Tibial nerve (tissue), 4 donors: ENCODE data around the gene MANSC1. TPM values are rescaled to one million over a fixed set of nuclear protein-coding genes. Genes with fewer than 3 reads are reported as not detected.

Experiments used
- DNase-seq, 2 donors: peaks; one replicate each; pipeline ENCODE4 v3.0.0-alpha.2; 2019; ENCODE audit warnings: low spot score in 2 of 2
- H3K27ac ChIP-seq, 4 donors: fragments of 200-600 bp; sonication (generic) in 3 of 4; one replicate each; pipeline ENCODE4 v1.5.1; 2017 to 2019; ENCODE audit warnings: mild to moderate bottlenecking in 1 of 4
- H3K27me3 ChIP-seq, 2 donors: fragments of 200-600 bp; sonication (generic) in 1 of 2; one replicate each; pipeline versions ENCODE4 v1.5.1 to v1.6.0; 2017 to 2019
- H3K36me3 ChIP-seq, 3 donors: fragments of 200-600 bp; sonication (generic); one replicate each; pipeline ENCODE4 v1.5.1; 2018 to 2019
- H3K4me1 ChIP-seq, 4 donors: fragments of 200-600 bp; sonication (generic) in 3 of 4; one replicate each; pipeline ENCODE4 v1.5.1; 2017 to 2019
- H3K4me3 ChIP-seq, 4 donors: fragments of 200-600 bp; sonication (generic) in 3 of 4; one replicate each; pipeline ENCODE4 v1.5.1; 2017 to 2019; ENCODE audit warnings: mild to moderate bottlenecking in 1 of 4, moderate library complexity in 1 of 4
- H3K9me3 ChIP-seq, 4 donors: fragments of 200-600 bp; sonication (generic) in 3 of 4; one replicate each; pipeline ENCODE4 v1.5.1; 2017 to 2019
- CTCF ChIP-seq, 5 experiments: fragments of 200-600 bp in 3 of 5; fragments of 450-650 bp in 2 of 5; sonication (generic) in 3 of 5; IDR thresholded peaks; one replicate each; pipeline ENCODE4 v1.5.1; 2016 to 2019; ENCODE audit warnings: antibody characterized with exemption in 5 of 5, mild to moderate bottlenecking in 3 of 5, moderate library complexity in 2 of 5
- EP300 ChIP-seq, 2 donors: sonication (generic); formaldehyde crosslinking; IDR thresholded peaks; one replicate each; pipeline ENCODE4 v1.6.1; 2017; ENCODE audit warnings: antibody characterized with exemption in 2 of 2, mild to moderate bottlenecking in 1 of 2
- POLR2A ChIP-seq, 2 donors: fragments of 450-650 bp; IDR thresholded peaks; one replicate each; pipeline ENCODE4 v1.6.1; 2017; ENCODE audit warnings: antibody characterized with exemption in 2 of 2, mild to moderate bottlenecking in 2 of 2, moderate library complexity in 2 of 2
- WGBS, 2 donors: methylation state at CpG; one replicate each; pipeline ENCODE4 v1.1.5; 2018; 5-methylcytosine and 5-hydroxymethylcytosine counted together
- total RNA-seq, 4 donors: library from RNA; depleted of rRNA; stranded (reverse); fragments of >200 nt; gene quantifications; one replicate each; pipeline ENCODE4 v1.1.0, GENCODE V29; 2016

The MANSC1 gene
- total RNA-seq, 4 donors from 2014 or later = 7.9 to 11.6 (median 9.6) TPM

GRCh38 chr12:12338527-12339168, 11.4 kb downstream of the MANSC1 start:
- no peak overlapping the region for H3K4me3 ChIP-seq
- H3K36me3 ChIP-seq = peaks cover 0 to 24% (median 0%) of the 10 kb centered on the region in 3 donors
- H3K4me1 ChIP-seq = peaks cover 0 to 10% (median 0%) of the 10 kb centered on the region in 4 donors
- peak overlapping the region in 3 of 4 donors; percentile 14 to 63 (median 30) for H3K27ac ChIP-seq
- no peaks in the 10 kb centered on the region for H3K9me3 ChIP-seq
- no peak for DNase-seq
- TF ChIP-seq EP300 (IDR thresholded peaks at IDR 0.05) = peak in 1 of 2 donors; percentile 49
- no peak for TF ChIP-seq POLR2A (IDR thresholded peaks at IDR 0.05)
- no peak for TF ChIP-seq CTCF (IDR thresholded peaks at IDR 0.05)
- 69% methylated on average over 8 of the region's 8 CpGs for WGBS, 2 donors
- no peaks in the 10 kb centered on the region for H3K27me3 ChIP-seq

- H3K9me3 ChIP-seq = no peaks in the 10 kb centered on the region
- TF ChIP-seq EP300 (IDR thresholded peaks at IDR 0.05) (no peak), CTCF (IDR thresholded peaks at IDR 0.05) (no peak), POLR2A (IDR thresholded peaks at IDR 0.05) (no peak)
- H3K4me1 ChIP-seq = peaks cover 0 to 19% (median 0%) of the 10 kb centered on the region in 4 donors
- DNase-seq = no peak
- no peak overlapping the region for H3K27ac ChIP-seq
- peaks cover 0 to 18% (median 0%) of the 10 kb centered on the region in 3 donors for H3K36me3 ChIP-seq
- WGBS, 2 donors = 94 to 100% methylated on average over 1 of the region's 1 CpG
- no peaks in the 10 kb centered on the region for H3K27me3 ChIP-seq
- H3K4me3 ChIP-seq = no peak overlapping the region
Measured at GRCh38 chr12:12336511-12336910, 13.5 kb downstream of the MANSC1 start.

GRCh38 chr12:12336049-12336411, 14.0 kb downstream of the MANSC1 start:
- Histone ChIP-seq H3K27ac (no peak overlapping the region), H3K4me3 (no peak overlapping the region), H3K27me3 (no peaks in the 10 kb centered on the region), H3K36me3 (peaks cover 0 to 18% (median 0%) of the 10 kb centered on the region in 3 donors), H3K9me3 (no peaks in the 10 kb centered on the region), H3K4me1 (peaks cover 0 to 19% (median 0%) of the 10 kb centered on the region in 4 donors)
- DNase-seq = no peak
- TF ChIP-seq CTCF (IDR thresholded peaks at IDR 0.05) = no peak
- no peak for TF ChIP-seq POLR2A (IDR thresholded peaks at IDR 0.05)
- no peak for TF ChIP-seq EP300 (IDR thresholded peaks at IDR 0.05)
- WGBS, 2 donors = 86 to 91% methylated on average over 5 of the region's 5 CpGs

GRCh38 chr12:12334367-12335040, 15.5 kb downstream of the MANSC1 start:
- H3K4me1 ChIP-seq = peaks cover 0 to 19% (median 0%) of the 10 kb centered on the region in 4 donors
- H3K4me3 ChIP-seq = no peak overlapping the region
- peaks cover 0 to 27% (median 0%) of the 10 kb centered on the region in 3 donors for H3K36me3 ChIP-seq
- 28 to 36% methylated on average over 10 of the region's 10 CpGs for WGBS, 2 donors
- H3K27ac ChIP-seq = no peak overlapping the region
- H3K9me3 ChIP-seq = no peaks in the 10 kb centered on the region
- DNase-seq = peak in 1 of 2 donors; percentile 17
- no peak for TF ChIP-seq EP300 (IDR thresholded peaks at IDR 0.05)
- peak; percentile 59 to 80 (median 68) for TF ChIP-seq CTCF (IDR thresholded peaks at IDR 0.05)
- no peak for TF ChIP-seq POLR2A (IDR thresholded peaks at IDR 0.05)
- no peaks in the 10 kb centered on the region for H3K27me3 ChIP-seq
